Activated naive CD4-positive, alpha-beta T cell treated with anti-CD3 and anti-CD28 coated beads for 36 hours (primary cell): ENCODE results near the gene CSDE1. TPM values are rescaled to one million over a fixed set of nuclear protein-coding genes. Genes with fewer than 3 reads are reported as not detected.

Source experiments
- CTCF ChIA-PET: fragments of 350-600 bp; sonication (Branson Sonifier 250); formaldehyde crosslinking; loops from one replicate; lab custom pipeline; 2021; ENCODE audit warnings: antibody characterized with exemption; lab: Charles Lee
- DNase-seq: peaks from one replicate; pipeline ENCODE4 v3.0.0-alpha.2; 2020
- H3K27ac Mint-ChIP-seq: one replicate; pipeline ENCODE4 v1.8.0; 2021; ENCODE audit warnings: mild to moderate bottlenecking, mixed read lengths
- H3K27me3 Mint-ChIP-seq: one replicate; pipeline ENCODE4 v1.8.0; 2021; ENCODE audit warnings: low read depth, mixed read lengths
- H3K36me3 Mint-ChIP-seq: one replicate; pipeline ENCODE4 v1.8.0; 2021; ENCODE audit warnings: low read depth, mixed read lengths
- H3K4me1 Mint-ChIP-seq: one replicate; pipeline ENCODE4 v1.8.0; 2021; ENCODE audit warnings: low read depth, mixed read lengths
- H3K4me3 Mint-ChIP-seq: one replicate; pipeline ENCODE4 v1.8.0; 2021; ENCODE audit warnings: mild to moderate bottlenecking, moderate library complexity, mixed read lengths
- H3K9me3 Mint-ChIP-seq: one replicate; pipeline ENCODE4 v1.8.0; 2021; ENCODE audit warnings: mixed read lengths
- intact Hi-C: fragments of 100-400 bp; cut with micrococcal nuclease; formaldehyde crosslinking; loops from one replicate; pipeline ENCODE4 v1.15.1; 2023
- total RNA-seq, 2 experiments: library from RNA; stranded (reverse); gene quantifications; one replicate each; pipeline ENCODE4 v1.2.3, GENCODE V29; 2021

The CSDE1 gene
- total RNA-seq, 2 experiments from 2014 or later = 533 to 579 TPM

GRCh38 chr1:114716304-114717170 lies 41.2 kb downstream of the CSDE1 start, which contains the start of gene NRAS:
Gene NRAS (minus strand): TSS chr1:114716771. CDS start chr1:114716160, 611 bp downstream.
- intact Hi-C loops = loop anchor here (1.0 kb wide), 7 partner anchors 30 to 370 kb away; partner anchors contain the start of genes BCAS2, CSDE1, DENND2C and SIKE1
- Mint-ChIP-seq H3K36me3 (peaks cover 36% of the 10 kb centered on the region), H3K4me1 (peaks cover 27% of the 10 kb centered on the region), H3K27ac (peak within 1 kb of the TSS; percentile 99), H3K4me3 (peak within 1 kb of the TSS; percentile 98), H3K9me3 (no peaks in the 10 kb centered on the region), H3K27me3 (no peaks in the 10 kb centered on the region)
- DNase-seq = peak; percentile 96
- CTCF ChIA-PET = interaction anchor here (1.2 to 1.7 kb wide), 2 partner anchors 44 to 370 kb away, joined by 3 to 7 read pairs; no protein-coding TSS in a partner anchor

DNA sequence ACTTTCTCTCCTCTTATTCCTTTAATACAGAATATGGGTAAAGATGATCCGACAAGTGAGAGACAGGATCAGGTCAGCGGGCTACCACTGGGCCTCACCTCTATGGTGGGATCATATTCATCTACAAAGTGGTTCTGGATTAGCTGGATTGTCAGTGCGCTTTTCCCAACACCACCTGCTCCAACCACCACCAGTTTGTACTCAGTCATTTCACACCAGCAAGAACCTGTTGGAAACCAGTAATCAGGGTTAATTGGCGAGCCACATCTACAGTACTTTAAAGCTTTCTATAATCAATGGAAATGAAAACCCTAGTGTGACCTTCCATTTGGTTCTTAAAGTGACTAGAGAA lies 41.9 kb downstream of the CSDE1 start:
- peaks cover 32% of the 10 kb centered on the region for H3K36me3 Mint-ChIP-seq
- peaks cover 27% of the 10 kb centered on the region for H3K4me1 Mint-ChIP-seq
- no peaks in the 10 kb centered on the region for H3K9me3 Mint-ChIP-seq
- intact Hi-C loops = loop anchor here (1.0 kb wide), 7 partner anchors 30 to 370 kb away; partner anchors contain the start of genes BCAS2, CSDE1, DENND2C and SIKE1
- H3K4me3 Mint-ChIP-seq = peak overlapping the region; percentile 98
- CTCF ChIA-PET = interaction anchor here (1.0 to 1.7 kb wide), 3 partner anchors 44 to 369 kb away, joined by 3 to 7 read pairs (median 4); no protein-coding TSS in a partner anchor
- DNase-seq = peak; percentile 8
- H3K27me3 Mint-ChIP-seq = no peaks in the 10 kb centered on the region
- peak overlapping the region; percentile 99 for H3K27ac Mint-ChIP-seq

DNA sequence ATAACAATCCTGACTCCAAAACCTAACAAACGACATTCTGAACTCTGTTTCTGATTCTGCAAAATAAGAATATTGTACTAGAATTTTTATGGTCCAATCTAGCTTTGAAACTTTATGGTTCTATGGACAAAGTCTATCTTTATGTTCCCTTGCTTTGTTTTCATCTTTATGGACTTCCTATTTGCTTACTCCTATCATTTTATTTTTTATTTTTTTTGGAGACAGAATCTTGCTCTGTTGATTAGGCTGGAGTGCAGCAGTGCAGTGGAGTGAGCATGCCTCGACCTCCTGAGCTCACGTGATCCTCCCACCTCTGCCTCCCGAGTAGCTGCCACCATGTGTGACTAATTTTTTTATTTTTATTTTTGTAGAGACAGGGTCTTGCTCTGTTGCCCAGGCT lies 44.8 kb downstream of the CSDE1 start:
- CTCF ChIA-PET = interaction anchor here (1.1 kb wide), 1 partner anchor 366 kb away, joined by 4 read pairs; no protein-coding TSS in a partner anchor
- intact Hi-C loops = no loop called here
- Mint-ChIP-seq H3K27ac (no peak overlapping the region), H3K36me3 (peaks cover 28% of the 10 kb centered on the region), H3K9me3 (no peaks in the 10 kb centered on the region), H3K27me3 (no peaks in the 10 kb centered on the region), H3K4me1 (peaks cover 13% of the 10 kb centered on the region), H3K4me3 (no peak overlapping the region)
- DNase-seq = no peak

GRCh38 chr1:114710360-114710759 lies 47.4 kb downstream of the CSDE1 start:
- intact Hi-C loops = no loop called here
- H3K27me3 Mint-ChIP-seq = no peaks in the 10 kb centered on the region
- peaks cover 29% of the 10 kb centered on the region for H3K36me3 Mint-ChIP-seq
- no peak for DNase-seq
- H3K9me3 Mint-ChIP-seq = no peaks in the 10 kb centered on the region
- no peak overlapping the region for H3K27ac Mint-ChIP-seq
- CTCF ChIA-PET = no interaction called here
- H3K4me1 Mint-ChIP-seq = peaks cover 7% of the 10 kb centered on the region
- H3K4me3 Mint-ChIP-seq = no peak overlapping the region

DNA sequence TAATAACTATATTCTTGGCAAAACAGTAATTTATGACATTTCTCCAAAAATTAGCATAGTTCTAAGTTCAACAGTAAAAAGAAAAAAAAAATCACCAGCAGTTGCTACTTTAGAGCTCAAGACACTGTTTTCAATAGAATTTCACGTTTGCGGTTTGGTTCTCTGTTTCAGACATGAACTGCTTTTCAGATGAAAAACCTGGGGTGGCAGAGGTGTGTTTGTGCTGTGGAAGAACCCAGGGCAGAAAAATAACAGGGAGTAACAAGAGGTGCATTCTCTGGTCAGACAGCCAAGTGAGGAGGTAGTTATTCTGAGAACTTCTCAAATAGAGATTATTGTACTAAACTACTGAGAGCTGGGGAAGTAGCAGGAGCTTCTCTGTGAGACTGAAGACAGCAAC lies 50.2 kb downstream of the CSDE1 start:
- Mint-ChIP-seq H3K4me3 (no peak overlapping the region), H3K4me1 (peaks cover 1% of the 10 kb centered on the region), H3K27me3 (no peaks in the 10 kb centered on the region), H3K36me3 (peaks cover 28% of the 10 kb centered on the region), H3K27ac (no peak overlapping the region), H3K9me3 (no peaks in the 10 kb centered on the region)
- intact Hi-C loops = no loop called here
- DNase-seq = no peak
- CTCF ChIA-PET = no interaction called here

GRCh38 chr1:114703242-114703641 lies 54.5 kb downstream of the CSDE1 start:
- H3K27ac Mint-ChIP-seq = no peak overlapping the region
- CTCF ChIA-PET = no interaction called here
- no peaks in the 10 kb centered on the region for H3K9me3 Mint-ChIP-seq
- H3K4me3 Mint-ChIP-seq = no peak overlapping the region
- intact Hi-C loops = no loop called here
- peaks cover 14% of the 10 kb centered on the region for H3K36me3 Mint-ChIP-seq
- H3K4me1 Mint-ChIP-seq = peaks cover 1% of the 10 kb centered on the region
- H3K27me3 Mint-ChIP-seq = no peaks in the 10 kb centered on the region
- no peak for DNase-seq

DNA sequence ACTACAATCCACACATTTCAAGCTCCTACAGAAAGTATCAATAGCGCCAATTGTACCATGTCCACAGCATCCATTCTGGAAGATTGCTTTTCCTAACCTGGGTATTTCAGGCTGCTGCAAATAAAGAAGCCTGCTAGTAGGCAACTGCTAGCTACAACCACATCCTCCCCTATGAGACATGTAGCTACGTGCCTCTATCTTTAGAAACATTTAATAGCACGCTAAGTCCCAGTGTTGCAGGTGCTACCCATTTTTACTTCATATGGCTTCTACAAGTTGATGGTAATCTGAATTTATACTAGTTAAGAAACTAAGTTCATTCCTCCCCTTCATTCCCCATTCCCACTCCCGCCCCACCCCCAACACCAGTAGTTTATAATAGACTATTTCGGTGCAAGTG lies 55.0 kb downstream of the CSDE1 start:
- no peaks in the 10 kb centered on the region for H3K27me3 Mint-ChIP-seq
- CTCF ChIA-PET = no interaction called here
- intact Hi-C loops = no loop called here

GRCh38 chr1:114701931-114702330 lies 55.9 kb downstream of the CSDE1 start:
- Mint-ChIP-seq H3K4me1 (no peaks in the 10 kb centered on the region), H3K9me3 (no peaks in the 10 kb centered on the region), H3K36me3 (peaks cover 5% of the 10 kb centered on the region), H3K27ac (no peak overlapping the region), H3K4me3 (no peak overlapping the region), H3K27me3 (no peaks in the 10 kb centered on the region)
- intact Hi-C loops = no loop called here
- CTCF ChIA-PET = no interaction called here
- no peak for DNase-seq

More for the DNA sequence above, 55.0 kb downstream of the CSDE1 start:
- no peak overlapping the region for H3K4me3 Mint-ChIP-seq
- peaks cover 1% of the 10 kb centered on the region for H3K4me1 Mint-ChIP-seq
- H3K36me3 Mint-ChIP-seq = peaks cover 12% of the 10 kb centered on the region
- no peak for DNase-seq
- no peaks in the 10 kb centered on the region for H3K9me3 Mint-ChIP-seq
- H3K27ac Mint-ChIP-seq = no peak overlapping the region

- no peaks in the 10 kb centered on the region for H3K9me3 Mint-ChIP-seq
- no peaks in the 10 kb centered on the region for H3K36me3 Mint-ChIP-seq
- no peak for DNase-seq
- no peaks in the 10 kb centered on the region for H3K4me1 Mint-ChIP-seq
- intact Hi-C loops = no loop called here
- CTCF ChIA-PET = no interaction called here
- H3K27ac Mint-ChIP-seq = no peak overlapping the region
- H3K27me3 Mint-ChIP-seq = no peaks in the 10 kb centered on the region
- no peak overlapping the region for H3K4me3 Mint-ChIP-seq
Measured at GRCh38 chr1:114700036-114700600, 57.7 kb downstream of the CSDE1 start.

DNA sequence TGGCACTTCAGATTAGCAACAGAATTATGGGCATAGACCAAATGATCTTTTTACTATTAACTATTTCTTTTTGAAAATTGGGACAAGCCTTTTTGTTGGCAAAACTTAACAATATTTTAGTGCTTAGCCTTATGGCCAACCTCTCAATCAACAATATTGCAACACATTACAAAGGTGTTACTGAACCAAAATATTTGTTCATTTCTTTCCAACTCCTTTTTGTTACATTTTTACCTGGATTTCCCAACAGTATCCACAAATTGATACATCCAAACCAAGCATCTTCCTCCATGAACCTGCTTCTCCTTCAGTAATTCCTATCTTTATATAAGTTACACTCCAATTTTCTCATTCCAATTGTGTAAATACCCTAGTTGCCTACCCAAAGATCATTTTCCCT lies 61.0 kb downstream of the CSDE1 start:
- H3K27me3 Mint-ChIP-seq = peaks cover 2% of the 10 kb centered on the region
- CTCF ChIA-PET = no interaction called here

DNA sequence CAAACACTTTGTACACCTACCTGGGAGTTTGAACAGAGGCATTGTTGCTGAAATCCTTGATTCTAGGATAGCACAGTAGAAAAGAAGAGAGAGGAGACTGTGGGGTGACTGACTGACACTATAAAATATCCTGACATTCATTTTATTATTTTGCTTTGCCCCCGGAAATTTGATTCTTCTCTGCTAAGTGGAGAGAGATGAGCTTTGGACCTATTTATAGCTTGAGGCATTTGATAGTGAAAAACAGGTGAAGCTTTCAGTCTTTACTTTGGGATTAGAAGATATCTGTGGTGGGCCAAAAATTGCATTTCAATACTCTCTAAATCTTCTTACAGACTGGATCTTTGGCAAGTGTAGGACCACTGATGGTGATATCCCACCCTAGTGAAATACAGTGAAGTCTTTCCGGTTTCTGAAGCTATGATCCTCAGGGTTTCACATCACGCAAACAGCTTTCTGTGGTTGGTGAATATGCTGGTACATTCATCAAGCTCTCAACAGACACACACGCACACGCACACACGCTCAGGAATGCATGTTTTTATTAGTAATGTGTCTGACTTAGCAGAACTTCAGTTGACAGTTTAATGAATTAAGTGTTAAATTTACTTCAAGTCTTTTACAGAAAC lies 62.2 kb downstream of the CSDE1 start, which contains the start of gene AMPD1:
Gene AMPD1, minus strand, starts transcription at position 117 of the 629 bp plus-strand sequence. Its CDS starts 75 bp downstream, at position 42.
- Mint-ChIP-seq H3K4me3 (no peak within 1 kb of the TSS), H3K27ac (no peak within 1 kb of the TSS), H3K4me1 (no peaks in the 10 kb centered on the region), H3K9me3 (no peaks in the 10 kb centered on the region), H3K36me3 (no peaks in the 10 kb centered on the region), H3K27me3 (peaks cover 3% of the 10 kb centered on the region)
- no peak for DNase-seq
- CTCF ChIA-PET = no interaction called here
- intact Hi-C loops = no loop called here

More for the DNA sequence above, 61.0 kb downstream of the CSDE1 start:
- Mint-ChIP-seq H3K36me3 (no peaks in the 10 kb centered on the region), H3K9me3 (no peaks in the 10 kb centered on the region), H3K4me3 (no peak overlapping the region), H3K27ac (no peak overlapping the region), H3K4me1 (no peaks in the 10 kb centered on the region)
- intact Hi-C loops = no loop called here
- DNase-seq = no peak
